GM18507 (cell line): ENCODE data around the gene LINC01488.

Source experiments
- DNase-seq: peaks from one replicate; pipeline ENCODE4 v3.0.0; 2011; ENCODE audit warnings: low read depth; ENCODE audit not compliant: insufficient read length; ENCODE audit errors: extremely low spot score
- FAIRE-seq: peaks from 2 replicates; lab custom pipeline; 2011; peaks lifted over from hg19 to GRCh38; lab: Jason Lieb, UNC

The LINC01488 gene

DNA sequence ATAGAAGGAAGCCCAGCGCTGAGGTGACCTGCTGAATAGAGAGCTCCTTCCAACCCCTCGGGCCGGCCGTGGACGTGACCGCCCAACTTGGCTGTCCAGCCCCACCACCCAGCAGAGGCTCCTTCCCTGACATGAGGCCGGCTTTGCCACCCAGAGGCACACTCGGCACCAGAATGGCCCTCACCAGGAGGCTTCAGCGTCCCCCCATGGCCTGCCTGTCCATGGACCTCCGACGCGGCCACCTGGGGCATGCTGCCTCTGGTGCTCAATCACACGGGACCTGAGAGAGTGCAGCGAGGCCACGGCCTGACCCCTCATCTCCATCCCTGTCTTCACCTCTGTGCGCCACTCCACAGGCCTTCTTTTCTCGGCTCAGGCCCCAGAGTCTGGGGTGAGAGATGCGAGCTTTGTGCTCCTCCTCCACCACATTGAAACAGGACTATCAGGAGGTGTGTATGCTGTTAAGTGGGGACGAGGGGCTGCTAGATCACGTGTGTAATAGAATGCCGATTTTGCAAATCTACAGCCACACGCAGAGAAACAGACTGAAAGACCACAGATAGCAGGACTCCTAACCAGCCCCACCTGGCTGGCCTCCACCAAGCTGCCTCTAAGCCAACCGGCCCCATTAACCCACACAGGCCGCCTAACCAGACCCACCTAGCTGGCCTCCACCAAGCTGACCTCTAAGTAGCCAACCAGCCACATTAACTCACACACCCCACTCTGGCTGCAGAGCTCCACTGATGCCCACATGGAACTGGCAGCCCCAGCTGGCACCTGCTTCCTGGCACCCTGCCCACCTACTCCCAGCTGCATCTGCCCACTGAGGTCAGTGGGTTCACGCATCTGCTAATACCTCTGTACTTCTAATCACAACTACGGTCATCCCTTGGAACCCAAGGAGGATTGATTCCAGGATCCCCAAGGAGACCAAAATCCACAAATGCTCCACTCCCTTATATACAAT is 20.7 kb downstream of the LINC01488 start:
- DNase-seq (no peak), FAIRE-seq (no peak)

DNA sequence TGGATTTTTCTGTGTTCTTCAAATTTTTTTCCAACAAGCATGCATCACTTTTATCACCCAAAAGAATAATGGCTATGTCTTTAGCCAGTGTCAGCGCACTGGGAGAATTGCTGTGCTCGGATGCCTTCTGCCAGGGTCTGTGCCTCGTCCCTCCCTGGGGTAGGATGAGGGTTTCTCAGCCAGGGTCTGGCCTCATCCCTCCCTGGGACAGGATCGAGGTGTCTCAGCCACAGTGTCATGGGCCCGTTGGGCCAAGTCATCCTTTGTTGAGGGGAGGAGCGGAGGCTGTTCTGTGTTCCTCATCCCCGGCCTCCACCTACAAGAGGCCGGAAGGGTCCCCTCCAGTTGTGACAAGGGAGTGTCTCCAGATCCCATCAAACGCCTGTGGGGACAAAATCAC is 22.7 kb downstream of the LINC01488 start:
- no peak for DNase-seq
- FAIRE-seq, result no peak

GRCh38 chr11:69504576-69505335 is 23.3 kb downstream of the LINC01488 start:
- DNase-seq, result no peak
- FAIRE-seq, result no peak

DNA sequence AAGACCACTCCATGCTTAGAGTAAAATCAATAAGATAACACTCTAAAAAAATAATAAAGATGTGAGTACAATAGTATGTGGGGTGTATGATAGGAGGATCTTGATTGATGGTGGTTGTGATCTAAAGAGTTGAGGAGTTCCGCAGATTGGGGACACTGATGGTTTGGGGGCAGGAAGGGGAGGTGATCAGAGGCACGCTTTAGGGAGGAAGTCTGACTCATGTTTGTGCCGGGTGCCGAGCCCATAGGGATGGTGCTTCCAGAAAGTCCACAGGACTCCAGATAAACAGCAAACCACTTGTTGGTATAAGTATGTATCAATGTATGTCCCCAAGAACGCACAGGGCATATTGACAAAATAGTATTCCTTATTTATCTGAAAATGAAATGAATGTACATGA is 27.5 kb downstream of the LINC01488 start:
- FAIRE-seq, result no peak
- no peak for DNase-seq

GRCh38 chr11:69509381-69509780 is 27.9 kb downstream of the LINC01488 start:
- FAIRE-seq (no peak), DNase-seq (no peak)

DNA sequence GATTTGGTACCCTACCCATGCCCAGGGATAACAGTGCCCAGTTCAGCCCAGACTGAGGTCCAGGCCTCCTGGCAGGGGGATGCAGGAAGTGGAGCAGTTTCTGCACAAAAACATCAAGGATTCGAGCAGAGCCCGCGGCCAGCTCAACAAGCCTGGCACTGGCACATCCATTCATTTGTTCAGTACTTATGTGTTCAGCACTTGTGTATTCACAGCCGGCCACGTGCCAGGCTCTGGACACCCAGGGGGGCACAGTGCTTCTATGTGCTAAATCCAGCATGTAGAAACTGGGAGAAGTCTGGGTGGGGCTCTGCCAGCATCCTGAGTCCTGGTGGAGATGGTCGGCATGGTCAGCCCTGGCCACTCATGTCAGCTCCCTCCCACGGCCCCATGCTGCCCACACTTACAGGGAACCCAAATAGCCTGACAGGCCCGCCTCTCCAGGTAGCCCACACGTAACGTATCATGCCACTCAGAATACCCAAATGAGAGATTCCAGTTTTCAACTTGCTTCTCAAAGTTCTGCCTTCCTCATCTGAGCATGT is 28.5 kb downstream of the LINC01488 start:
- no peak for FAIRE-seq
- DNase-seq, result no peak

- FAIRE-seq, result no peak
- no peak for DNase-seq
These were observed 29.3 kb downstream of the LINC01488 start for GRCh38 chr11:69510471-69511357.

DNA sequence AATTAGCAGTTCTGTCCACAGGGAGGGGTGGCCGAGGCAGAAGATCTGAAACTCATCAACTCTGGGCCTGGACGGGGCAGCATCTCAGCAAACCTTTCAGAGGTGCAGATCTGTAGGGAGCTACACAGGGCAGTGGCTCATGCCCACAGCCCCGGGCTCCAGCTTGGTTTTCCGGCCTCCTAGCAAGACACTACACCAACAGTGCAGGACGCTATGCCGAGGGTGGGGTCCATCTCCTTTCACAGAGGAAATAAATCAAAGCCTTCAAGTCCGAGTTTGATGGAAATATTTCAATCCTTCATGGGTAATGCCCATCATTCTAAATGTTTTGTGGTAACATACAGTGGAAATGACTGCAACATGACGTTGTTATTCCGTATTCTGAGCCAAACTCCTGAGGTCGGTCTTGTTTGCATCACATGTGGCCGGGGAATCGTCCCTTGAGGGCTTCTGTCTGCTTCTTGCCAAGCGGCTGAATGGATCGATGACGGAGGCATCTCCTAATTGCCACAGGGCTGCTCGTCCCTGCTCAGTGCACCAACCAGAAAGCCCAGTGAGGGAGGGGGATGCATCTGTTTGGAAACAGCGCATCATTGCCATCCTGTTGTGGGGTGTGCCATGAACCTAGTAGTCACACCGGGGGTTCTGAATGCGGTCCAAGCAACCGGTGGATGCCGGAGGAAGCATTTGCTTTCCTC is 30.0 kb downstream of the LINC01488 start:
- FAIRE-seq (no peak), DNase-seq (no peak)

DNA sequence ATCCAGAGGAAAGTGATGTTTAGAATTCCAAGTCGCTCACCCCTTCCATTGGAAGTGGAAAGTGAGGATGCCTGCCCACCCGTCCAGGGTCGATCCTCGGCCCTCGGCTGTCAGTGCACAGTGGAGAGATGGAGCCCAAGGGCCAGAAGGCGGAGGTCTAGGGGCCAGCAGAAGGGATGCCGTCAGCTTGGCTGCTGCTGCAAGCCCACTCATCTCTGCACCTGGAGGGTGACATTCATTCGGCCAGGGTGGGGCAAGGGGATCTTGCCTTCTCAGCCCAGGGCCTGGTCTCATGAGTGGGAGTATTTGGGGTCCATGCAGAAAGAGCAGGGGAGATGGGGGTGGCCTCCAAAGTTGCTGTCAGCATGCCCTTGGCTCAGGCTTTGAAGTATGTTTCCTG is 30.7 kb downstream of the LINC01488 start:
- DNase-seq, result no peak
- no peak for FAIRE-seq

DNA sequence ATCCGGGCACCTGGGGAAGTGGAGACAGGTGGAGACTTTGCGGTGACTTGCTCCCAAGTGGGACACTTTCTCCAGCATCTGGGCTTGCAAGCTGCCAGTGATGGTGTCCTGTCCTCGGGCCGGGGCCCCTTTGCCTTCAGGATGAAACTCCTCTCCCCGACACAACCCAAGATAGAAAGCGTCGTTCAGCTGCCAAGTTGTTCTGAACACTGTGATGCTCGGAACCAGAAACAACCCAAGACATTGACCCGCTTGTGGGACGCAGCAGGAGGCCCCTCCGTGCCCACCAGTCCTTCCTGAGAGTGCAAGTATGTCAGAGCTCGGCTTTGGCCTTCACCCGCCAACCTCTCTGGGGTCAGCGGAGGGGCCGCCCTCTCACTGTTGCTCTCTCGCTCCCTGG is 31.3 kb downstream of the LINC01488 start:
- DNase-seq, result no peak
- no peak for FAIRE-seq

DNA sequence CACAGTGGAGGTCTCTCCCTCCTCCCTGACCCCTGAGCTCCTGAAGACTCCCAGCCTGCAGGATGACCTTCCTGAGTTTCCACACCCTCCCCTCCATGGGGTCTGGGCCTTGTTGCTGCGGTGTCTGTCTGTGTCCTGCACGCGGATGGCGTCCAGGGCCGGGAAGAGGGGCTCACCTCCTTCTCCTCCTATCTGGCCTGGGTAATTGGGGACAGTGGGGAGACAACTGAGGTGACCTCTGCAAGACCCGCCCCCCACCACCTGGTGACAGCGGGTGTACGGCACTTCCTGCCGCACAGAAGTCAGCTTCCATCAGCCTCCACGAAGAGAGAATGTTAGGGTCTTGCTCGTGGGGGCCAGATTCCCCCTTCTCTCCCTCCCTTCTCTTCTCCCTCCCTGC is 31.7 kb downstream of the LINC01488 start:
- no peak for FAIRE-seq

DNA sequence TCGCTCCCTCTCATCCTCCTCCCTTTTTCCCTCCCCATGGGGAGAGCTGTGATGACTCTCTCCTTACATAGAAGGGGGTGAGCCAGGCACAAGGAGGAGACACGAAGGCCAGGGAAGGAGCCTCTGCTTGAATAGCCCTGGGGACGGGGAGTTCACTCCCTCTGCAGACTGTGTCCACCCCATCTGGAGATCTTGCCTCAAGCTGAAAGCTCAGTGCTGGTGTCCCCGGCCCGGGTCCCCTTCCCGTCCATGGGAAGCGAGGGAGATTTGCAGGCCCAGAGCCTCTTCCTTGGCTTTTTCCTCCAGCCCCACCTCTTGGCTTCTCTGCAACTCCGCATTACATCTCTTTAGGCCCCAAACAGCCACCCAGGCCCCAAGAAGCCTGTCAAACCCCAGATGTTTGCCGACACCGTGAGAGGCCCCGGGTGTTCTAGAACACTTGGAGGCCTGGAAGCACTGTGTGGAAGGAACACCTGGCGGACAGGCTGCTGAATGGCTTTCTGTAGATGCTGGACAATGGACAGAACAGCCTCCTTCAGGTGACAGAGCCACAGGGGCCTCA is 32.3 kb downstream of the LINC01488 start:
- FAIRE-seq, result no peak

More for the DNA sequence above, 31.7 kb downstream of the LINC01488 start:
- DNase-seq, result no peak

DNA sequence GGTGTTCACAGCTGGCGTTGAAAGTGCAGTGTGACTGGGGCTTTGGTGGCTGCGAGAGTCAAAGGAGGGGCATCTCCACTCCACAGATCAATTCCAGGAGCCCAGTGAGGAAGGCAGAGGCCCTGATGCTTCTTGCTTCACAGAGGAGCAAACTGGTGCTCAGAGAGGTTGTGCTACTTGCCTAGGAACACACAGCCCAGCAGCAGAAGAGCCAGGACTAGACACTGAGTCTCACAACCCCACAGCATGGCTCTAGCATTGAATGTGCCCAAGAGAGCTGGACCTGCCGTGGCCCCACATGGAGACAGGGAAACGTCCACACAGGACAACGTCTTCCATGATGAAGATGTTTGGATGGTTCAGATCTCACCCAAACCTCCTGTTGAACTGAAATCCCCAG is 33.3 kb downstream of the LINC01488 start:
- DNase-seq (no peak), FAIRE-seq (no peak)

More for the DNA sequence above, 32.3 kb downstream of the LINC01488 start:
- DNase-seq, result no peak

GRCh38 chr11:69515271-69516245 is 34.1 kb downstream of the LINC01488 start:
- no peak for FAIRE-seq
- DNase-seq, result no peak

DNA sequence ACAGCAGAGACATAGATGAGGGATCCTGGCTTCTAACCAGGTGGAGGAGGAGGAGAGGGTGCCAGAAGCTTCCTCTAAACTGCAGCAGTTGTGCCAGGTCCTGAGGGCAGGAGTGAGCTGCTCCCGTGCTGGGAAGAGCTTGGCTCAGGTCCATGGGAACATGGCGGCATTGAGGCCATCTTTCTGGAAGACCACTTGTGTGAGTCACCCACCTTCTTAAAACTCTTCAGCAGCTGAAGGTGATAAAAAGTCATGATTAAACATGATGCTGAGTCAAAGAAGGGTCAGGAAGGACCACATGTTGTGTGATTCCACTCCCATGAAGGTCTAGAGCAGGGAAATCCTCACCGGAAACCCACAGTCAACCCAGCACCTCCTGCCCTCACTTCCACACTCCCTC is 35.1 kb downstream of the LINC01488 start:
- no peak for FAIRE-seq
- DNase-seq, result no peak

DNA sequence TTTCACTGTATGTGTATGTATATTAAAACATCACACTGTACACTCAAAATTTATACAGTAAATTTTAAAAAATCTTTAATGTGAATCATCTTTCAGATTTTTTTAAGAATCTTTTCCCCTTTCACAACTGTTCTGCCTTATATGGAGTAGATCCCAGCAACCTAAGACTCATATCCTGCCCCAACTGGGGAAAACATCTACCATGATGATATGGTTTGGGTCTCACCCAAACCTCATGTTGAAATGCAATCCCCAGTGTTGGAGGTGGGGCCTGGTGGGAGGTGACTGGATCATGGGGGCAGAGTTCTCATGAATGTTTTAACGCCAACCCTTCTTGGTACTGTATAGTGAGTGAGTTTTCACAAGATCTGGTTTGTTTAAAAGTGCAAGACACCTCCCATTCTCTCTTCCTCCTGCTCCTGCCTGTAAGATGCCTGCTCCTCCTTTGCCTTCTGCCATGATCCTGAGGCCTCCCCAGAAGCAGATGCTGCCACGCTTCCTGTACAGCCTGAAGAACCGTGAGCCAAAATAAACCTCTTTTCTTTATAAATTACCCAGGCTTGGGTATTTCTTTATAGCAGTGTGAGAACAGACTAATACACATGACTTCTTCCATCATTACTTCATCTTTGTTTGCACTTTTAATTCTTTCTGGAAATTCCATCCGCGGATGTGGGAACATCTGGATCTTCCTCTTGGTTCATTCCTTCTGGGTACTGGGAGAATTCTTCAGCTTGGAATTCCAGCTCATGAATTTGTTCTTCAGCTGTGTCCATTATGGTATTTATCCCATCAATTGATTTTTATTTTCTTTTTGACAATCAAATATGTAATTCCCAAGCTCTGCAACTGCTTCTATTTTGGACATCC is 36.9 kb downstream of the LINC01488 start:
- DNase-seq (no peak), FAIRE-seq (no peak)
